Transverse colon (tissue), 4 donors: ENCODE results near the gene ASXL1.

Experiments
- CTCF ChIP-seq, 5 experiments: fragments of 200-600 bp in 3 of 5; fragments of 450-650 bp in 2 of 5; sonication (generic) in 3 of 5; IDR thresholded peaks; 1 replicate in 2 of 5; 2 replicates in 3 of 5; pipeline ENCODE4 v1.5.1; 2016 to 2017; ENCODE audit warnings: antibody characterized with exemption in 5 of 5, inconsistent platforms in 3 of 5, mild to moderate bottlenecking in 2 of 5, moderate library complexity in 1 of 5
- EP300 ChIP-seq: sonication (generic); formaldehyde crosslinking; IDR thresholded peaks from one replicate; pipeline ENCODE4 v1.6.1; 2017; ENCODE audit warnings: antibody characterized with exemption, low read depth
- POLR2AphosphoS5 ChIP-seq, 3 donors: sonication (generic); formaldehyde crosslinking; IDR thresholded peaks; one replicate each; pipeline ENCODE4 v1.6.1; 2016; ENCODE audit warnings: antibody characterized with exemption in 3 of 3

GRCh38 chr20:32352121-32352720 is 5.9 kb upstream of the ASXL1 start:
- TF ChIP-seq CTCF (IDR thresholded peaks at IDR 0.05) = no peak
- TF ChIP-seq POLR2AphosphoS5 (IDR thresholded peaks at IDR 0.05) = no peak
- TF ChIP-seq EP300 = no peak
